Right atrium auricular region (tissue), 2 donors: ENCODE data around the gene MYO9B. TPM values are rescaled to one million over a fixed set of nuclear protein-coding genes. Genes with fewer than 3 reads are reported as not detected.

Experiments
- DNase-seq: peaks from one replicate; pipeline ENCODE4 v3.0.0-alpha.2; 2019; ENCODE audit warnings: low spot score
- H3K27ac ChIP-seq, 2 donors: fragments of 200-600 bp; sonication (generic); 1 replicate in 1 of 2; 2 replicates in 1 of 2; pipeline ENCODE4 v1.5.1; 2016 to 2019
- H3K27me3 ChIP-seq, 2 donors: fragments of 200-600 bp; sonication (generic); one replicate each; pipeline versions ENCODE4 v1.5.1 to v1.6.0; 2017 to 2019
- H3K36me3 ChIP-seq: fragments of 200-600 bp; sonication (generic); one replicate; pipeline ENCODE4 v1.5.1; 2016
- H3K4me1 ChIP-seq, 2 donors: fragments of 200-600 bp; sonication (generic); one replicate each; pipeline versions ENCODE4 v1.5.1 to v1.6.0; 2017 to 2019
- H3K4me3 ChIP-seq, 2 donors: fragments of 200-600 bp; sonication (generic); 1 replicate in 1 of 2; 2 replicates in 1 of 2; pipeline ENCODE4 v1.5.1; 2017 to 2019; ENCODE audit warnings: mild to moderate bottlenecking in 1 of 2, moderate library complexity in 1 of 2
- H3K9me3 ChIP-seq, 2 donors: fragments of 200-600 bp; sonication (generic); one replicate each; pipeline ENCODE4 v1.5.1; 2019
- total RNA-seq, 2 donors: library from RNA; depleted of rRNA; stranded (reverse); fragments of >200 nt; gene quantifications; one replicate each; pipeline ENCODE4 v1.1.0, GENCODE V29; 2016
- TF ChIP-seq, protein P1 (sequence below), 2 donors: fragments of 200-600 bp; sonication (generic); IDR thresholded peaks; one replicate each; pipeline ENCODE4 v1.5.1; 2019; ENCODE audit warnings: antibody characterized with exemption in 2 of 2

MYO9B gene
- total RNA-seq, 2 donors from 2014 or later, result 25.4 to 40.8 TPM

GRCh38 chr19:17165715-17166114, 90.1 kb downstream of the MYO9B start:
- Histone ChIP-seq H3K27ac (no peak overlapping the region), H3K36me3 (peaks cover 74% of the 10 kb centered on the region), H3K4me3 (no peak overlapping the region), H3K9me3 (no peaks in the 10 kb centered on the region), H3K4me1 (no peaks in the 10 kb centered on the region), H3K27me3 (no peaks in the 10 kb centered on the region)
- TF ChIP-seq, protein P1, sequence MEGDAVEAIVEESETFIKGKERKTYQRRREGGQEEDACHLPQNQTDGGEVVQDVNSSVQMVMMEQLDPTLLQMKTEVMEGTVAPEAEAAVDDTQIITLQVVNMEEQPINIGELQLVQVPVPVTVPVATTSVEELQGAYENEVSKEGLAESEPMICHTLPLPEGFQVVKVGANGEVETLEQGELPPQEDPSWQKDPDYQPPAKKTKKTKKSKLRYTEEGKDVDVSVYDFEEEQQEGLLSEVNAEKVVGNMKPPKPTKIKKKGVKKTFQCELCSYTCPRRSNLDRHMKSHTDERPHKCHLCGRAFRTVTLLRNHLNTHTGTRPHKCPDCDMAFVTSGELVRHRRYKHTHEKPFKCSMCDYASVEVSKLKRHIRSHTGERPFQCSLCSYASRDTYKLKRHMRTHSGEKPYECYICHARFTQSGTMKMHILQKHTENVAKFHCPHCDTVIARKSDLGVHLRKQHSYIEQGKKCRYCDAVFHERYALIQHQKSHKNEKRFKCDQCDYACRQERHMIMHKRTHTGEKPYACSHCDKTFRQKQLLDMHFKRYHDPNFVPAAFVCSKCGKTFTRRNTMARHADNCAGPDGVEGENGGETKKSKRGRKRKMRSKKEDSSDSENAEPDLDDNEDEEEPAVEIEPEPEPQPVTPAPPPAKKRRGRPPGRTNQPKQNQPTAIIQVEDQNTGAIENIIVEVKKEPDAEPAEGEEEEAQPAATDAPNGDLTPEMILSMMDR (IDR thresholded peaks at IDR 0.05), result no peak
- DNase-seq, result no peak

DNA sequence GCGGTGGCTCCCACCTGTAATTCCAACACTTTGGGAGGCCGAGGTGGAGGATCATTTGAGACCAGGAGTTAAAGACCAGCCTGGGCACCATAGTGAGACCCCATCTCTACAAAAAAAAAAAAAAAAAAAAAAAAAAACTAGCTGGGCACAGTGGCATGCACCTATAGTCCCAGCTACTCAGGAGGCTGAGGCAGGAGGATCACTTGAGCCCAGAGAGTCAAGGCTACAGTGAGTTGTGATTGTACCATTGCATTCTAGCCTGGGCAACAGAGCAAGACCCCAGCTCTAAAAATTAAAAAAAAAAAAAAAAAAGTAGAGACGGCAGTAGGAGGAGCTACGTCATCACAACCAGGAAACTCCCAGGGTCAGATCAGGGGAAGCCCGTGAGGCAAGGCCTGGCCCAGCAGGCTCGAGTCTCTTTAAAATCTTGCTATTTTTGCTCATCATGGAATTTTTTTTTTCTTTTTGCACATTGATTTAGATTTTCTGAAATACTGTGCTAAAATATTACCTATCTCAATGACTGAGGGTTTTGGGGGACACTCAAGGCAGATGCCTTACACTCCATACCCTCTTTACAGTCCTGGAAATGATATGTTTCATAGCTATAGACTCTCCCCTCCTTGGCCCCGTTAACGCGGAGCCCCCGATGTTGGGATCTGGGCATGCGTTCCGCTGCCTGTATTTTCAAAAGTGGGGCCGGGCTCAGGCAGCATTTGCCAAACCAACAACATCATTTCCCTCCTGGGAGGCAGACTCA, 95.1 kb downstream of the MYO9B start:
- Histone ChIP-seq H3K4me3 (no peak overlapping the region), H3K4me1 (no peaks in the 10 kb centered on the region), H3K36me3 (peaks cover 71% of the 10 kb centered on the region), H3K27me3 (no peaks in the 10 kb centered on the region), H3K9me3 (no peaks in the 10 kb centered on the region), H3K27ac (no peak overlapping the region)
- DNase-seq, result no peak
- TF ChIP-seq, protein P1 (IDR thresholded peaks at IDR 0.05), result no peak

GRCh38 chr19:17171874-17172273, 96.3 kb downstream of the MYO9B start:
- TF ChIP-seq, protein P1 (IDR thresholded peaks at IDR 0.05), result no peak
- peaks cover 67% of the 10 kb centered on the region for H3K36me3 ChIP-seq

GRCh38 chr19:17172624-17173345, 97.2 kb downstream of the MYO9B start:
- Histone ChIP-seq H3K4me3 (no peak overlapping the region), H3K27me3 (no peaks in the 10 kb centered on the region), H3K9me3 (no peaks in the 10 kb centered on the region), H3K4me1 (no peaks in the 10 kb centered on the region), H3K27ac (no peak overlapping the region), H3K36me3 (peaks cover 69% of the 10 kb centered on the region)
- TF ChIP-seq, protein P1 (IDR thresholded peaks at IDR 0.05), result no peak
- DNase-seq, result no peak

More at GRCh38 chr19:17171874-17172273, 96.3 kb downstream of the MYO9B start:
- Histone ChIP-seq H3K27ac (no peak overlapping the region), H3K9me3 (no peaks in the 10 kb centered on the region), H3K4me1 (no peaks in the 10 kb centered on the region), H3K4me3 (no peak overlapping the region), H3K27me3 (no peaks in the 10 kb centered on the region)
- DNase-seq, result no peak

DNA sequence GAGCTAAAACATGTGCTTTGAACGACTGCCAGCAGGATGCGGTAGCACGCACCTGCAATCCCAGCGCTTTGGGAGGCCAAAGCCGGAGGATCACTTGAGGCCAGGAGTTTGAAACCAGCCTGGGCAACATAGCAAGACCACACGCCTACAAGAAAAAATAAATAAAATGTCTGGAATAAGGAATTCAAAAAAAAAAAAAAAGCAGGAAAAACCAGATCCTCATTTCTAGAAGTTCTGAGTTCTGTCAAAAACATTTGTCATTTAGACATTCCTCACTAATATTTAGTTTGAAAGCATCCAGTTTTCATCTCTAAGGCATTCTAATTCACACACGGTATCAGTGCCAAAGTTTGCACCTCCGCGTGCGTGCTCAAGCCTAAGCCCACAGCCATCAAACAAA, 102.7 kb downstream of the MYO9B start:
- no peak overlapping the region for H3K4me3 ChIP-seq
- TF ChIP-seq, protein P1 (IDR thresholded peaks at IDR 0.05), result no peak
- H3K9me3 ChIP-seq, result no peaks in the 10 kb centered on the region
- H3K4me1 ChIP-seq, result no peaks in the 10 kb centered on the region
- DNase-seq, result no peak
- H3K36me3 ChIP-seq, result peaks cover 51% of the 10 kb centered on the region
- no peak overlapping the region for H3K27ac ChIP-seq
- no peaks in the 10 kb centered on the region for H3K27me3 ChIP-seq
